HepG2 (cell line): ENCODE results near the gene PREX1. TPM values are rescaled to one million over a fixed set of nuclear protein-coding genes. Genes with fewer than 3 reads are reported as not detected.

Experiments
- AFF4 ChIP-seq: sonication (generic); formaldehyde crosslinking; IDR thresholded peaks from 2 replicates; pipeline ENCODE4 v1.4.0; 2020; ENCODE audit warnings: missing genetic modification reagents
- ARID2 ChIP-seq: sonication (generic); formaldehyde crosslinking; IDR thresholded peaks from 2 replicates; pipeline ENCODE4 v1.8.1; 2022; ENCODE audit warnings: mild to moderate bottlenecking, missing genetic modification reagents, borderline replicate concordance
- CCDC6 ChIP-seq: sonication (generic); formaldehyde crosslinking; IDR thresholded peaks from 2 replicates; pipeline ENCODE4 v1.8.1; 2022; ENCODE audit warnings: mild to moderate bottlenecking, missing genetic modification reagents, moderate library complexity
- FOXA1 ChIP-seq, 2 experiments: fragments of 450-650 bp in 1 of 2; sonication (generic) in 1 of 2; formaldehyde crosslinking in 1 of 2; IDR thresholded peaks; 2 replicates each; pipeline versions ENCODE4 v1.4.0 to v1.6.1; 2016 to 2020; ENCODE audit warnings: missing genetic modification reagents in 1 of 2
- HNRNPH1 ChIP-seq: fragments of 200-400 bp; formaldehyde crosslinking; optimal IDR thresholded peaks from 2 replicates; pipeline ENCODE3; 2017; ENCODE audit warnings: mild to moderate bottlenecking, low read depth, low read length
- PBX2 ChIP-seq: IDR thresholded peaks from 2 replicates; pipeline ENCODE4 v1.6.1; 2016; ENCODE audit warnings: control low read depth
- RXRA ChIP-seq: sonication (generic); formaldehyde crosslinking; IDR thresholded peaks from 2 replicates; pipeline ENCODE4 v1.5.1; 2020; ENCODE audit warnings: missing genetic modification reagents
- ZBTB7A ChIP-seq: sonication (generic); formaldehyde crosslinking; IDR thresholded peaks from 2 replicates; pipeline ENCODE4 v1.8.0; 2022; ENCODE audit warnings: mild to moderate bottlenecking, missing genetic modification reagents
- ZNF207 ChIP-seq: fragments of 450-650 bp; IDR thresholded peaks from 2 replicates; pipeline ENCODE4 v1.6.1; 2016; ENCODE audit warnings: antibody characterized with exemption, borderline replicate concordance
- ZNF235 ChIP-seq: sonication (generic); formaldehyde crosslinking; IDR thresholded peaks from 2 replicates; pipeline ENCODE4 v1.8.1; 2023; ENCODE audit warnings: mild to moderate bottlenecking, missing genetic modification reagents, borderline replicate concordance
- ZNF331 ChIP-seq: sonication (generic); formaldehyde crosslinking; IDR thresholded peaks from 2 replicates; pipeline ENCODE4 v1.4.0; 2020; ENCODE audit warnings: missing genetic modification reagents
- ZNF34 ChIP-seq: sonication (generic); formaldehyde crosslinking; IDR thresholded peaks from 2 replicates; pipeline ENCODE4 v1.4.0; 2020; ENCODE audit warnings: mild to moderate bottlenecking, missing genetic modification reagents, borderline replicate concordance
- ZNF354B ChIP-seq: sonication (generic); formaldehyde crosslinking; IDR thresholded peaks from 2 replicates; pipeline ENCODE4 v1.8.0; 2022; ENCODE audit warnings: mild to moderate bottlenecking, missing genetic modification reagents
- ZNF652 ChIP-seq: IDR thresholded peaks from 2 replicates; pipeline ENCODE4 v1.6.1; 2016; ENCODE audit warnings: low read depth, borderline replicate concordance
- ZNF766 ChIP-seq: sonication (generic); formaldehyde crosslinking; IDR thresholded peaks from 2 replicates; pipeline ENCODE4 v1.5.0; 2020; ENCODE audit warnings: missing genetic modification reagents, borderline replicate concordance
- polyA plus RNA-seq, 8 experiments: library from polyadenylated mRNA; depleted of rRNA in 3 of 8; stranded (reverse) in 7 of 8; unstranded in 1 of 8; fragments of >200 nt; fragmentation: Illumina TruSeq in 4 of 8; extraction: Trizol in 4 of 8; gene quantifications; 2 replicates each; pipeline versions ENCODE4 v1.2.1 to v1.2.3, GENCODE V29; 2011 to 2016; ENCODE audit warnings: low read depth in 4 of 8, missing spikeins in 1 of 8, mixed read lengths in 1 of 8; ENCODE audit not compliant: insufficient read depth in 1 of 8
- total RNA-seq, 5 experiments: library from RNA; depleted of rRNA; stranded (reverse); fragments of >200 nt; fragmentation: Illumina TruSeq; extraction: Trizol; gene quantifications; 2 replicates each; pipeline ENCODE4 v1.2.3, GENCODE V29; 2016; ENCODE audit warnings: low read depth in 1 of 5
- TF ChIP-seq, protein P1 (sequence below): sonication (generic); formaldehyde crosslinking; conservative IDR thresholded peaks from 2 replicates; pipeline ENCODE4 v1.4.0; 2020; ENCODE audit warnings: mild to moderate bottlenecking, missing genetic modification reagents, moderate library complexity
- TF ChIP-seq, protein P2 (sequence below): sonication (generic); formaldehyde crosslinking; IDR thresholded peaks from 2 replicates; pipeline ENCODE4 v1.4.0; 2020; ENCODE audit warnings: low read depth, mild to moderate bottlenecking, missing genetic modification reagents
- TF ChIP-seq, protein P3 (sequence below): sonication (generic); formaldehyde crosslinking; IDR thresholded peaks from 2 replicates; pipeline ENCODE4 v1.8.0; 2022; ENCODE audit warnings: low read depth, missing genetic modification reagents

Gene PREX1
- total and polyA plus RNA-seq, 2 of the 13 experiments (the other 11 are each of a cell fraction or from before 2014, with no cell fraction given): 0.02 to 0.04 TPM

DNA sequence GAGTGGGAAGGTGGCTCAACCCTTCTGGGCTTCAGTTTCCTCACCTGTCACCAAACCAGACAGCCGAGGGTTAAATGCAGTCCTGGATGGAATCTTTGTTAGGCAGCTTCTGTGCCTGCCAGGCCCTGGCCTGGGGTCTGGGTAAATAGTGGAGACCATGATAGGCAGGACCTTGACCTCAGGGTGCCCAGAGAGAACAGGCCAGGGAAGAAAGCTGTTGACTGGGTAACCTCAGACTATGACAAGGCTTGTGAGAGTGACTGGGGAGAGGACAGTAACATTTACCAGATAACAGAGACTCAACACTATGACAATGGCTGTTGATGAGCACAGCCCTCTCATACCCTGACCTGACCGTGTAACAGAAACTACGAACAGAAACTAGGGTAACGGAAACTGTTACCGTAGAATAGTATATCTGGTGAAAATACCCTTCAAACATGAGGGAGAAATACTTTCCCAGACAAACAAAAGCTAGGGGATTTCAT lies 218.3 kb downstream of the PREX1 start (continued):
- TF ChIP-seq ZNF207 (no peak), ZBTB7A (CRISPR knock-in tag) (peak; percentile 85), RXRA (CRISPR knock-in tag) (0 out of 2 replicates have a peak, but pooled peaks have one; percentile 26), ZNF235 (CRISPR knock-in tag) (no peak), ZNF652 (CRISPR knock-in tag) (peak; percentile 86), ZNF766 (CRISPR knock-in tag) (no peak), PBX2 (CRISPR knock-in tag) (no peak), ZNF331 (CRISPR knock-in tag) (peak; percentile 25; the same call in 1 of the 2 replicates), ARID2 (CRISPR knock-in tag) (no peak), CCDC6 (CRISPR knock-in tag) (no peak), ZNF354B (CRISPR knock-in tag) (no peak), ZNF34 (CRISPR knock-in tag) (no peak), AFF4 (CRISPR knock-in tag) (no peak), HNRNPH1 (no peak), FOXA1 (IDR thresholded peaks at IDR 0.05) (no peak), FOXA1 (CRISPR knock-in tag; IDR thresholded peaks at IDR 0.05) (peak; percentile 50; the same call in 1 of the 2 replicates)
- TF ChIP-seq, protein P1, sequence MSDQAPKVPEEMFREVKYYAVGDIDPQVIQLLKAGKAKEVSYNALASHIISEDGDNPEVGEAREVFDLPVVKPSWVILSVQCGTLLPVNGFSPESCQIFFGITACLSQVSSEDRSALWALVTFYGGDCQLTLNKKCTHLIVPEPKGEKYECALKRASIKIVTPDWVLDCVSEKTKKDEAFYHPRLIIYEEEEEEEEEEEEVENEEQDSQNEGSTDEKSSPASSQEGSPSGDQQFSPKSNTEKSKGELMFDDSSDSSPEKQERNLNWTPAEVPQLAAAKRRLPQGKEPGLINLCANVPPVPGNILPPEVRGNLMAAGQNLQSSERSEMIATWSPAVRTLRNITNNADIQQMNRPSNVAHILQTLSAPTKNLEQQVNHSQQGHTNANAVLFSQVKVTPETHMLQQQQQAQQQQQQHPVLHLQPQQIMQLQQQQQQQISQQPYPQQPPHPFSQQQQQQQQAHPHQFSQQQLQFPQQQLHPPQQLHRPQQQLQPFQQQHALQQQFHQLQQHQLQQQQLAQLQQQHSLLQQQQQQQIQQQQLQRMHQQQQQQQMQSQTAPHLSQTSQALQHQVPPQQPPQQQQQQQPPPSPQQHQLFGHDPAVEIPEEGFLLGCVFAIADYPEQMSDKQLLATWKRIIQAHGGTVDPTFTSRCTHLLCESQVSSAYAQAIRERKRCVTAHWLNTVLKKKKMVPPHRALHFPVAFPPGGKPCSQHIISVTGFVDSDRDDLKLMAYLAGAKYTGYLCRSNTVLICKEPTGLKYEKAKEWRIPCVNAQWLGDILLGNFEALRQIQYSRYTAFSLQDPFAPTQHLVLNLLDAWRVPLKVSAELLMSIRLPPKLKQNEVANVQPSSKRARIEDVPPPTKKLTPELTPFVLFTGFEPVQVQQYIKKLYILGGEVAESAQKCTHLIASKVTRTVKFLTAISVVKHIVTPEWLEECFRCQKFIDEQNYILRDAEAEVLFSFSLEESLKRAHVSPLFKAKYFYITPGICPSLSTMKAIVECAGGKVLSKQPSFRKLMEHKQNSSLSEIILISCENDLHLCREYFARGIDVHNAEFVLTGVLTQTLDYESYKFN (CRISPR knock-in tag): no peak
- TF ChIP-seq, protein P2, sequence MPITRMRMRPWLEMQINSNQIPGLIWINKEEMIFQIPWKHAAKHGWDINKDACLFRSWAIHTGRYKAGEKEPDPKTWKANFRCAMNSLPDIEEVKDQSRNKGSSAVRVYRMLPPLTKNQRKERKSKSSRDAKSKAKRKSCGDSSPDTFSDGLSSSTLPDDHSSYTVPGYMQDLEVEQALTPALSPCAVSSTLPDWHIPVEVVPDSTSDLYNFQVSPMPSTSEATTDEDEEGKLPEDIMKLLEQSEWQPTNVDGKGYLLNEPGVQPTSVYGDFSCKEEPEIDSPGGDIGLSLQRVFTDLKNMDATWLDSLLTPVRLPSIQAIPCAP (CRISPR knock-in tag): no peak
- TF ChIP-seq, protein P3, sequence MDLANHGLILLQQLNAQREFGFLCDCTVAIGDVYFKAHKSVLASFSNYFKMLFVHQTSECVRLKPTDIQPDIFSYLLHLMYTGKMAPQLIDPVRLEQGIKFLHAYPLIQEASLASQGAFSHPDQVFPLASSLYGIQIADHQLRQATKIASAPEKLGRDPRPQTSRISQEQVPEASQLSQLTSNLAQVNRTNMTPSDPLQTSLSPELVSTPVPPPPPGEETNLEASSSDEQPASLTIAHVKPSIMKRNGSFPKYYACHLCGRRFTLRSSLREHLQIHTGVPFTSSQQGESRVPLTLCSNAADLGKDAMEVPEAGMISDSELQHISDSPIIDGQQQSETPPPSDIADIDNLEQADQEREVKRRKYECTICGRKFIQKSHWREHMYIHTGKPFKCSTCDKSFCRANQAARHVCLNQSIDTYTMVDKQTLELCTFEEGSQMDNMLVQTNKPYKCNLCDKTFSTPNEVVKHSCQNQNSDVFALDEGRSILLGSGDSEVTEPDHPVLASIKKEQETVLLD (CRISPR knock-in tag): no peak
